OCI-LY3 (cell line): Measurements from ENCODE around the gene CCDC157.
"Not testable (repeated sequence)": the region's sequence is repeated elsewhere in the genome, so short reads cannot be mapped to it uniquely, and the experiment has no call there.

Source experiments
- H2AFZ ChIP-seq: fragments of 200-600, 300-600 bp; shearing (Covaris generic); 2 replicates; pipeline ENCODE4 v1.6.0; 2014; ENCODE audit warnings: antibody characterized with exemption, low read depth, low read length
- H3K27ac ChIP-seq: fragments of 200-600, 300-600 bp; sonication (generic); 2 replicates; pipeline ENCODE4 v1.5.1; 2014; ENCODE audit warnings: mild to moderate bottlenecking, low read length, moderate library complexity, mixed read lengths
- H3K27me3 ChIP-seq: fragments of 200-600, 300-600 bp; sonication (generic); 2 replicates; pipeline ENCODE4 v1.6.1; 2014; ENCODE audit warnings: low read depth, low read length, mixed read lengths
- H3K36me3 ChIP-seq: fragments of 200-600, 300-600 bp; sonication (generic); replicated peaks from 2 replicates; pipeline ENCODE3; 2014; ENCODE audit warnings: low read depth, low read length, mixed read lengths
- H3K4me1 ChIP-seq: fragments of 300-600, 200-600 bp; sonication (generic); 2 replicates; pipeline ENCODE4 v1.6.1; 2014; ENCODE audit warnings: low read length, mixed read lengths
- H3K4me2 ChIP-seq: fragments of 200-600, 300-600 bp; sonication (generic); 2 replicates; pipeline ENCODE4 v1.6.1; 2014; ENCODE audit warnings: low read length, mixed read lengths
- H3K4me3 ChIP-seq: fragments of 300-600, 200-600 bp; sonication (generic); 2 replicates; pipeline ENCODE4 v1.5.1; 2014; ENCODE audit warnings: antibody characterized with exemption, mild to moderate bottlenecking, low read length, moderate library complexity
- H3K79me2 ChIP-seq: fragments of 300-600, 200-600 bp; shearing (Covaris generic); 2 replicates; pipeline ENCODE4 v1.6.1; 2014; ENCODE audit warnings: mild to moderate bottlenecking, low read length, mixed read lengths
- H3K9ac ChIP-seq: fragments of 300-600, 200-600 bp; shearing (Covaris generic); 2 replicates; pipeline ENCODE4 v1.6.0; 2014; ENCODE audit warnings: mild to moderate bottlenecking, low read length, moderate library complexity
- H3K9me3 ChIP-seq: fragments of 200-600, 300-600 bp; shearing (Covaris generic); 2 replicates; pipeline ENCODE4 v1.6.1; 2014; ENCODE audit warnings: low read length, mixed read lengths; ENCODE audit not compliant: insufficient read depth
- H4K20me1 ChIP-seq: fragments of 200-600, 300-600 bp; sonication (generic); 2 replicates; pipeline ENCODE4 v1.6.1; 2016; ENCODE audit warnings: low read length, mixed read lengths; ENCODE audit not compliant: insufficient read depth
- CTCF ChIP-seq: fragments of 200-600, 300-600 bp; sonication (generic); IDR thresholded peaks from 2 replicates; pipeline ENCODE4 v1.5.1; 2014; ENCODE audit warnings: antibody characterized with exemption, low read length, low read depth
- EZH2phosphoT487 ChIP-seq: fragments of 200-600 bp; shearing (Covaris generic); IDR thresholded peaks from 2 replicates; pipeline ENCODE4 v1.6.1; 2018; ENCODE audit warnings: antibody characterized with exemption, mixed run types, low read depth

CCDC157 gene

GRCh38 chr22:30335236-30335635 lies 21.6 kb upstream of the CCDC157 start:
- Histone ChIP-seq H2AFZ (no peak overlapping the region), H3K4me2 (no peak overlapping the region), H3K4me1 (no peaks in the 10 kb centered on the region), H3K36me3 (peaks cover 77% of the 10 kb centered on the region), H4K20me1 (0 out of 2 replicates have a peak, but pooled peaks cover 4% of the 10 kb centered on the region), H3K4me3 (no peak overlapping the region), H3K27me3 (no peaks in the 10 kb centered on the region), H3K27ac (no peak overlapping the region), H3K79me2 (no peaks in the 10 kb centered on the region), H3K9ac (no peak overlapping the region), H3K9me3 (no peaks in the 10 kb centered on the region)
- no peak for TF ChIP-seq CTCF
- TF ChIP-seq EZH2phosphoT487 = no peak

- Histone ChIP-seq H3K27ac (no peak overlapping the region), H3K9ac (no peak overlapping the region), H3K4me2 (no peak overlapping the region), H3K4me1 (no peaks in the 10 kb centered on the region), H3K9me3 (no peaks in the 10 kb centered on the region), H3K36me3 (peaks cover 92% of the 10 kb centered on the region), H3K4me3 (no peak overlapping the region), H2AFZ (no peak overlapping the region), H3K27me3 (no peaks in the 10 kb centered on the region), H3K79me2 (no peaks in the 10 kb centered on the region), H4K20me1 (0 out of 2 replicates have a peak, but pooled peaks cover 4% of the 10 kb centered on the region)
- TF ChIP-seq CTCF = no peak
- TF ChIP-seq EZH2phosphoT487 = no peak
These were observed 19.9 kb upstream of the CCDC157 start for GRCh38 chr22:30336752-30337460.

- H3K27ac ChIP-seq = no peak overlapping the region
- TF ChIP-seq EZH2phosphoT487 = no peak
- no peak for TF ChIP-seq CTCF
- H3K4me3 ChIP-seq = no peak overlapping the region
- H3K27me3 ChIP-seq = no peaks in the 10 kb centered on the region
- H2AFZ ChIP-seq = no peak overlapping the region
- no peaks in the 10 kb centered on the region for H3K9me3 ChIP-seq
- H3K4me1 ChIP-seq = no peaks in the 10 kb centered on the region
- no peak overlapping the region for H3K9ac ChIP-seq
- H4K20me1 ChIP-seq = 0 out of 2 replicates have a peak, but pooled peaks cover 4% of the 10 kb centered on the region
- H3K4me2 ChIP-seq = no peak overlapping the region
- no peaks in the 10 kb centered on the region for H3K79me2 ChIP-seq
- H3K36me3 ChIP-seq = peaks cover 94% of the 10 kb centered on the region
These were observed 19.4 kb upstream of the CCDC157 start for GRCh38 chr22:30337461-30337778.

GRCh38 chr22:30338341-30338740 lies 18.5 kb upstream of the CCDC157 start:
- H3K4me2 ChIP-seq, H3K9ac ChIP-seq, H3K4me1 ChIP-seq, H3K27me3 ChIP-seq, H3K79me2 ChIP-seq, H3K4me3 ChIP-seq, H3K27ac ChIP-seq, H2AFZ ChIP-seq, H3K9me3 ChIP-seq, H4K20me1 ChIP-seq: not testable (repeated sequence)
- peaks cover 95% of the 10 kb centered on the region for H3K36me3 ChIP-seq
